HEK293 (cell line): Measurements from ENCODE around the gene DPY19L1.
A peak's percentile ranks its signal among the peaks of the same experiment; 100 is the strongest.

ENCODE experiments used
- BCL11B ChIP-seq: fragments of 450-650 bp; formaldehyde crosslinking; IDR thresholded peaks from 2 replicates; pipeline ENCODE4 v1.5.1; 2016; ENCODE audit warnings: low read depth, missing biosample characterization, missing genetic modification characterization
- FEZF1 ChIP-seq: fragments of 450-650 bp; formaldehyde crosslinking; IDR thresholded peaks from 2 replicates; pipeline ENCODE4 v1.5.1; 2016; ENCODE audit warnings: missing biosample characterization, missing genetic modification characterization
- GLI2 ChIP-seq: fragments of 450-650 bp; formaldehyde crosslinking; IDR thresholded peaks from 2 replicates; pipeline ENCODE4; 2017; ENCODE audit warnings: missing biosample characterization, missing genetic modification characterization, low read depth, borderline replicate concordance
- INSM2 ChIP-seq: fragments of 450-650 bp; formaldehyde crosslinking; IDR thresholded peaks from 2 replicates; pipeline ENCODE4 v1.5.1; 2016; ENCODE audit warnings: missing biosample characterization, missing genetic modification characterization
- MZF1 ChIP-seq: fragments of 450-650 bp; formaldehyde crosslinking; IDR thresholded peaks from 2 replicates; pipeline ENCODE4 v1.5.1; 2017; ENCODE audit warnings: missing biosample characterization, missing genetic modification characterization, borderline replicate concordance
- SP2 ChIP-seq: fragments of 450-650 bp; formaldehyde crosslinking; IDR thresholded peaks from 2 replicates; pipeline ENCODE4 v1.5.1; 2016; ENCODE audit warnings: missing biosample characterization, missing genetic modification characterization
- ZBTB11 ChIP-seq: fragments of 450-650 bp; formaldehyde crosslinking; conservative IDR thresholded peaks from 2 replicates; pipeline ENCODE4 v1.5.1; 2016; ENCODE audit warnings: low read depth, missing biosample characterization, missing genetic modification characterization
- ZBTB48 ChIP-seq: fragments of 450-650 bp; formaldehyde crosslinking; IDR thresholded peaks from 2 replicates; pipeline ENCODE4 v1.5.1; 2016; ENCODE audit warnings: missing biosample characterization, missing genetic modification characterization
- ZFP37 ChIP-seq: fragments of 450-650 bp; formaldehyde crosslinking; IDR thresholded peaks from 2 replicates; pipeline ENCODE4 v1.5.1; 2016; ENCODE audit warnings: missing biosample characterization, missing genetic modification characterization
- ZNF148 ChIP-seq: fragments of 450-650 bp; formaldehyde crosslinking; IDR thresholded peaks from 2 replicates; pipeline ENCODE4 v1.5.0; 2017; ENCODE audit warnings: missing biosample characterization, missing genetic modification characterization, borderline replicate concordance
- ZNF223 ChIP-seq: fragments of 450-650 bp; formaldehyde crosslinking; IDR thresholded peaks from 2 replicates; pipeline ENCODE4 v1.5.1; 2016; ENCODE audit warnings: missing biosample characterization, missing genetic modification characterization
- ZNF302 ChIP-seq: fragments of 450-650 bp; formaldehyde crosslinking; IDR thresholded peaks from 2 replicates; pipeline ENCODE4 v1.5.1; 2016; ENCODE audit warnings: missing biosample characterization, missing genetic modification characterization, low read depth
- ZNF324 ChIP-seq: fragments of 450-650 bp; formaldehyde crosslinking; IDR thresholded peaks from 2 replicates; pipeline ENCODE4 v1.5.1; 2016; ENCODE audit warnings: missing biosample characterization, missing genetic modification characterization
- ZNF350 ChIP-seq: fragments of 450-650 bp; formaldehyde crosslinking; IDR thresholded peaks from 2 replicates; pipeline ENCODE4 v1.5.0; 2017; ENCODE audit warnings: missing biosample characterization, mild to moderate bottlenecking, missing genetic modification characterization
- ZNF398 ChIP-seq: fragments of 450-650 bp; formaldehyde crosslinking; IDR thresholded peaks from 2 replicates; pipeline ENCODE4 v1.5.1; 2017; ENCODE audit warnings: missing biosample characterization, missing genetic modification characterization
- ZNF404 ChIP-seq: fragments of 450-650 bp; formaldehyde crosslinking; IDR thresholded peaks from 2 replicates; pipeline ENCODE4 v1.5.1; 2017; ENCODE audit warnings: missing biosample characterization, missing genetic modification characterization
- ZNF501 ChIP-seq: fragments of 450-650 bp; formaldehyde crosslinking; IDR thresholded peaks from 2 replicates; pipeline ENCODE4 v1.5.1; 2016; ENCODE audit warnings: missing biosample characterization, missing genetic modification characterization
- ZNF518A ChIP-seq: fragments of 450-650 bp; formaldehyde crosslinking; conservative IDR thresholded peaks from 2 replicates; pipeline ENCODE4 v1.5.1; 2016; ENCODE audit warnings: low read depth, missing biosample characterization, missing genetic modification characterization
- ZNF549 ChIP-seq: fragments of 450-650 bp; IDR thresholded peaks from 2 replicates; pipeline ENCODE4 v1.5.1; 2018; ENCODE audit warnings: missing biosample characterization, missing genetic modification characterization, mild to moderate bottlenecking, inconsistent platforms, moderate library complexity
- ZNF645 ChIP-seq: fragments of 450-650 bp; formaldehyde crosslinking; IDR thresholded peaks from 2 replicates; pipeline ENCODE4; 2016; ENCODE audit warnings: missing biosample characterization, missing genetic modification characterization
- ZNF76 ChIP-seq: fragments of 450-650 bp; formaldehyde crosslinking; IDR thresholded peaks from 2 replicates; pipeline ENCODE4; 2016; ENCODE audit warnings: low read depth, missing biosample characterization, missing genetic modification characterization, borderline replicate concordance
- ZNF785 ChIP-seq: fragments of 450-650 bp; formaldehyde crosslinking; IDR thresholded peaks from 2 replicates; pipeline ENCODE4 v1.5.1; 2016; ENCODE audit warnings: missing biosample characterization, missing genetic modification characterization
- ZSCAN30 ChIP-seq: fragments of 450-650 bp; IDR thresholded peaks from 2 replicates; pipeline ENCODE4 v1.5.1; 2018; ENCODE audit warnings: missing biosample characterization, mild to moderate bottlenecking, missing genetic modification characterization, moderate library complexity

Gene DPY19L1

GRCh38 chr7:35037526-35038341 is 449 bp upstream of the DPY19L1 start (continued):
- no peak for TF ChIP-seq BCL11B (tag by site-specific recombination)
- TF ChIP-seq ZNF645, result no peak
- no peak for TF ChIP-seq ZNF785 (tag by site-specific recombination)
- no peak for TF ChIP-seq ZNF404
- TF ChIP-seq ZNF518A (tag by site-specific recombination), result no peak
- no peak for TF ChIP-seq ZNF549 (tag by site-specific recombination)
- TF ChIP-seq ZNF223 (tag by site-specific recombination), result no peak
- 0 out of 2 replicates have a peak, but pooled peaks have one; percentile 61 for TF ChIP-seq ZFP37
- no peak for TF ChIP-seq ZNF148
- no peak for TF ChIP-seq ZNF324 (tag by site-specific recombination)
- TF ChIP-seq ZBTB48 (tag by site-specific recombination), result no peak
- peak; percentile 75; the same call in 1 of the 2 replicates for TF ChIP-seq ZNF501 (tag by site-specific recombination)
- TF ChIP-seq ZNF350 (tag by site-specific recombination), result no peak
- TF ChIP-seq ZNF76 (tag by site-specific recombination), result no peak
- TF ChIP-seq ZBTB11 (tag by site-specific recombination), result no peak
- TF ChIP-seq ZNF398 (tag by site-specific recombination), result no peak
- TF ChIP-seq ZNF302 (tag by site-specific recombination), result no peak
- TF ChIP-seq INSM2 (tag by site-specific recombination), result no peak
- no peak for TF ChIP-seq GLI2
- no peak; the same call in none of the 2 replicates for TF ChIP-seq SP2 (tag by site-specific recombination)
- peak; percentile 43; the same call in 1 of the 2 replicates for TF ChIP-seq ZSCAN30
- TF ChIP-seq MZF1 (tag by site-specific recombination), result no peak
- TF ChIP-seq FEZF1, result no peak
